ENCODE results near the gene ZBTB20. TPM values are rescaled to one million over a fixed set of nuclear protein-coding genes. Genes with fewer than 3 reads are reported as not detected.

Gene ZBTB20
- total and polyA plus RNA-seq, 4 donors = 0.88 to 83.2 (median 20.4) TPM

DNA sequence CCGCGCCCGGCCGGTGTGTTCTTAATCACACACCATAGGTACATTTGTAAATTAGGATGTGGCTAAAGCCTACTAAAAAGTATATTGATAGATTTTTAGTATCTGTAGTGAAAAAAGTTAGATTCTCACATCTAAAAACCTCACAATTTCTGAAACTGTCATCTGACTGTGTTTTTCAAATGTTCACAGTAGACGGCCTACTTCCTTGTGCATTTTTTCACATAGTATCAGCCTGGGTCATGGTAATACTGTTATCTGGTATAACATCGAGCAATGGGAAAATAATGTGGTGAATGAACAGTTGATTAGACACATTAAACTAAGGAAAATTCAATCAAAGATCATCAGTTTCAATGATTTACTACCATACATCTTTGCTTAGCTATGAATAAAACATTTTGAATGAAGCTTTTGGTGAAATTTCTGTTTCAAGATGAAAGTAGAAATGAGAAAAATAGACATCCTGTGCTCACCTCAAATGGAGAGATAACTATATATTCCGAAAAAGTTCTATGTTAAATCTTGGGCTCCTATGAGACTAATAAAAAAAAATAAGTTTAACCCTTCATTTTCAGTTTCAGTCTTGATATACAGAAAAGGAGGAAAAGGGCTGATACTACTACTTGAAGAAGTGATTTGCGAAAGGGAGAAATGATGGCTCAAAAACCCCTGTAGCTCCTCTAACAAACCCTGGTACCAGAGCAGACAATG is 262.7 kb downstream of the ZBTB20 start:
- WGBS = 98% methylated on average over 8 of the region's 8 CpGs

DNA sequence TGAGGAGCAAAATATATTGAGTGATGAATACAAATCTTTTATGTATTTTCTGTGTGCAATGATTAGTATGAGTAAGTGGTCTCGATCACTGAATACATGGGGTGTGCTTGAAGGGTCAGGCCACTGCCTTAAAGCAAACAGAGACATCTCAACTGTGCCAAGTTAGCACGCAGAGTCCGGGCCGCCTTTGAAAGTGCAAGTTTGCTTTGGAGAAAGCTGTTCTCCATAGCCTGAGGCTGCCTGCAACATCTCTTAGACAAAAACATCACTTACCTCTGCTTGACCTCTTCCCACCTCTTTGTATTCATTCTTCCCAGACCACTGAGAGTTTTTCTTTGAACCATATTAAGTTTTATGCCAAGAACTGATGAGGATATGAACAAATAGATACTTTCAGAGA is 267.0 kb downstream of the ZBTB20 start:
- Histone ChIP-seq H3K36me3 (ENCODE audit: control insufficient read depth in 4 of 4, insufficient read depth in 3 of 4, low read depth in 1 of 4, low read length in 3 of 4) (no peaks in the 10 kb centered on the region), H3K27ac (ENCODE audit: low read depth in 1 of 2, low read length in 2 of 2) (no peak overlapping the region), H3K9me3 (ENCODE audit: control insufficient read depth in 4 of 4, low read length in 3 of 4) (no peaks in the 10 kb centered on the region), H3K4me1 (ENCODE audit: control insufficient read depth in 4 of 4, insufficient read depth in 4 of 4, low read length in 3 of 4) (peaks cover 6 to 37% (median 22%) of the 10 kb centered on the region in 4 donors), H3K27me3 (ENCODE audit: control insufficient read depth in 4 of 4, insufficient read depth in 4 of 4, low read length in 3 of 4) (no peaks in the 10 kb centered on the region), H3K4me3 (ENCODE audit: low read depth in 1 of 3, low read length in 3 of 3) (no peak overlapping the region), H3K9ac (ENCODE audit: low read depth in 1 of 2, low read length in 2 of 2) (no peak overlapping the region)
- 18% methylated on average over 4 of the region's 4 CpGs for WGBS
- no peak for TF ChIP-seq YY1 (IDR thresholded peaks at IDR 0.05)
- TF ChIP-seq TAF1 (conservative IDR thresholded peaks at IDR 0.05) = no peak
- TF ChIP-seq FOXA1 (IDR thresholded peaks at IDR 0.05) = no peak
- TF ChIP-seq RAD21 (IDR thresholded peaks at IDR 0.05) = peak in 1 of 2 donors; percentile 8
- peak; percentile 39 to 45 for TF ChIP-seq HNF4A (conservative IDR thresholded peaks at IDR 0.05)
- DNase-seq (ENCODE audit: low spot score) = no peak

More for the DNA sequence above, 262.7 kb downstream of the ZBTB20 start:
- no peak for TF ChIP-seq RXRA (IDR thresholded peaks at IDR 0.05)
- TF ChIP-seq, protein P1, sequence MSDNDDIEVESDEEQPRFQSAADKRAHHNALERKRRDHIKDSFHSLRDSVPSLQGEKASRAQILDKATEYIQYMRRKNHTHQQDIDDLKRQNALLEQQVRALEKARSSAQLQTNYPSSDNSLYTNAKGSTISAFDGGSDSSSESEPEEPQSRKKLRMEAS (IDR thresholded peaks at IDR 0.05) = no peak
- no peak for TF ChIP-seq JUND (IDR thresholded peaks at IDR 0.05)
- no peak for TF ChIP-seq FOXA2 (IDR thresholded peaks at IDR 0.05)
- no peak for TF ChIP-seq EGR1 (IDR thresholded peaks at IDR 0.05; ENCODE audit: low read depth in 2 of 2)
- TF ChIP-seq SP1 (IDR thresholded peaks at IDR 0.05) = no peak
- no peak for TF ChIP-seq TAF1 (conservative IDR thresholded peaks at IDR 0.05)
- no peak for TF ChIP-seq HNF4A (conservative IDR thresholded peaks at IDR 0.05)
- H3K36me3 ChIP-seq (ENCODE audit: control insufficient read depth in 4 of 4, insufficient read depth in 3 of 4, low read depth in 1 of 4, low read length in 3 of 4) = no peaks in the 10 kb centered on the region
- H3K9me3 ChIP-seq (ENCODE audit: control insufficient read depth in 4 of 4, low read length in 3 of 4) = no peaks in the 10 kb centered on the region
- no peak for DNase-seq (ENCODE audit: low spot score)
- peaks cover 10 to 31% (median 19%) of the 10 kb centered on the region in 4 donors for H3K4me1 ChIP-seq (ENCODE audit: control insufficient read depth in 4 of 4, insufficient read depth in 4 of 4, low read length in 3 of 4)
- no peak overlapping the region for H3K4me3 ChIP-seq (ENCODE audit: low read depth in 1 of 3, low read length in 3 of 3)
- H3K27me3 ChIP-seq (ENCODE audit: control insufficient read depth in 4 of 4, insufficient read depth in 4 of 4, low read length in 3 of 4) = no peaks in the 10 kb centered on the region
- no peak overlapping the region for H3K27ac ChIP-seq (ENCODE audit: low read depth in 1 of 2, low read length in 2 of 2)
- no peak overlapping the region for H3K9ac ChIP-seq (ENCODE audit: low read depth in 1 of 2, low read length in 2 of 2)

DNA sequence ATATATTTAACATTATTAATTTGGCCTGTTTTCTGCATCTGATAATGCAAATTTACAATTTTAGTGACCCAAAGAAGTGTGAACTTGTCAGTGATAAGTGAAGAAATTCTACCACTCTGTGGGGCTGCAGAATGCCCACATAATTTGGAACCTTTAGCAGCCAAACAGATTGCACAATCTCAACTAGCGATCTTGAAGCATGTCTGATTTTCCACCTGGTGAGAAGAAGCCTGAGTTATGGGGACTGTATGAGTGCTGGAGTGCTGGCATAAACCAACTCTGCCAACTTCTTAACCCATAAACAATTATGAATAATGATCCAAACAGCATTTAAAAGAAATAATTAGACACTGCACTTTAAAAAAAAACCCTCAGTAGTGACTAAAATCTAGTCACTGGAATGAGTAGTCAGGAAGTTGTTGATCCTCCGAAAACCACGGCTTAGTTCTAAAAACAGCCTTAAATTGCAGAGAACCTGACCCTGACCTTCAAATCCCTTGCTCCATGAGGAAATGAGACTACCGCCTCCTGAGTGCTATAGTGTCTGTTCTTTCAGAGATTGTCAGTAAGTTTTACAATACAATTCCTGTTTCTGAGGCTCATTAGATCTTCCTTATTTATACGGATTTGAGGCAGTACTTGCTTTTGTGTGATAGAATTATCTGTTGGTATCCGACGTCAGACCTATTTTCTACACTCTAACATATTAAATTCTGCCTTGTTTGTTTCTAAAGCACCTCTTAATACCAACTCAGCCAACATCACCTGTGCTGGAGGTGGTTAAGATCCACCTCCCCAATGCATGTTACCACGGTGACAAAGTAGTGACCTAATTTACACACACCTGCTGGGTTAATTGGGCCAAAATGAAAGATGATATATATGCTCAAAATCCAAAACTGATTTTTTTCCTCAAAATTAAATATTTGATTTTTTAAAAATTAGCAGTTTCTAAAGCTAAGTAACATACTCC is 267.7 kb downstream of the ZBTB20 start:
- H3K27me3 ChIP-seq (ENCODE audit: control insufficient read depth in 4 of 4, insufficient read depth in 4 of 4, low read length in 3 of 4) = no peaks in the 10 kb centered on the region
- no peak overlapping the region for H3K4me3 ChIP-seq (ENCODE audit: low read depth in 1 of 3, low read length in 3 of 3)
- TF ChIP-seq RAD21 (IDR thresholded peaks at IDR 0.05) = peak in 1 of 2 donors; percentile 9
- TF ChIP-seq JUND (IDR thresholded peaks at IDR 0.05) = no peak
- TF ChIP-seq RXRA (IDR thresholded peaks at IDR 0.05) = peak in 1 of 2 donors; percentile 7
- peak; percentile 17 for TF ChIP-seq YY1 (IDR thresholded peaks at IDR 0.05)
- no peak for TF ChIP-seq EGR1 (IDR thresholded peaks at IDR 0.05; ENCODE audit: low read depth in 2 of 2)
- TF ChIP-seq, protein P2, sequence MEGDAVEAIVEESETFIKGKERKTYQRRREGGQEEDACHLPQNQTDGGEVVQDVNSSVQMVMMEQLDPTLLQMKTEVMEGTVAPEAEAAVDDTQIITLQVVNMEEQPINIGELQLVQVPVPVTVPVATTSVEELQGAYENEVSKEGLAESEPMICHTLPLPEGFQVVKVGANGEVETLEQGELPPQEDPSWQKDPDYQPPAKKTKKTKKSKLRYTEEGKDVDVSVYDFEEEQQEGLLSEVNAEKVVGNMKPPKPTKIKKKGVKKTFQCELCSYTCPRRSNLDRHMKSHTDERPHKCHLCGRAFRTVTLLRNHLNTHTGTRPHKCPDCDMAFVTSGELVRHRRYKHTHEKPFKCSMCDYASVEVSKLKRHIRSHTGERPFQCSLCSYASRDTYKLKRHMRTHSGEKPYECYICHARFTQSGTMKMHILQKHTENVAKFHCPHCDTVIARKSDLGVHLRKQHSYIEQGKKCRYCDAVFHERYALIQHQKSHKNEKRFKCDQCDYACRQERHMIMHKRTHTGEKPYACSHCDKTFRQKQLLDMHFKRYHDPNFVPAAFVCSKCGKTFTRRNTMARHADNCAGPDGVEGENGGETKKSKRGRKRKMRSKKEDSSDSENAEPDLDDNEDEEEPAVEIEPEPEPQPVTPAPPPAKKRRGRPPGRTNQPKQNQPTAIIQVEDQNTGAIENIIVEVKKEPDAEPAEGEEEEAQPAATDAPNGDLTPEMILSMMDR (IDR thresholded peaks at IDR 0.05; ENCODE audit: low read depth, low read length, missing input control) = peak; percentile 0
- TF ChIP-seq GABPA (IDR thresholded peaks at IDR 0.05 in 1 of 2, conservative IDR thresholded peaks at IDR 0.05 in 1 of 2) = no peak
- TF ChIP-seq FOXA1 (IDR thresholded peaks at IDR 0.05) = no peak
- TF ChIP-seq NR2F2 (IDR thresholded peaks at IDR 0.05) = peak; percentile 34
- peak overlapping the region in 1 of 2 donors; percentile 50 for H3K9ac ChIP-seq (ENCODE audit: low read depth in 1 of 2, low read length in 2 of 2)
- H3K27ac ChIP-seq (ENCODE audit: low read depth in 1 of 2, low read length in 2 of 2) = peak overlapping the region; percentile 14 to 60
- no peak for DNase-seq (ENCODE audit: low spot score)
- H3K9me3 ChIP-seq (ENCODE audit: control insufficient read depth in 4 of 4, low read length in 3 of 4) = no peaks in the 10 kb centered on the region
- 40% methylated on average over 8 of the region's 8 CpGs for WGBS
- peaks cover 6 to 40% (median 28%) of the 10 kb centered on the region in 4 donors for H3K4me1 ChIP-seq (ENCODE audit: control insufficient read depth in 4 of 4, insufficient read depth in 4 of 4, low read length in 3 of 4)
- H3K36me3 ChIP-seq (ENCODE audit: control insufficient read depth in 4 of 4, insufficient read depth in 3 of 4, low read depth in 1 of 4, low read length in 3 of 4) = no peaks in the 10 kb centered on the region

All from liver (tissue), 9 donors.